ENCODE results near the gene ZBTB42. TPM values are rescaled to one million over a fixed set of nuclear protein-coding genes. Genes with fewer than 3 reads are reported as not detected.
A peak's percentile ranks its signal among the peaks of the same experiment; 100 is the strongest.

The ZBTB42 gene
- total RNA-seq, 1 donor from 2014 or later, result 6.1 TPM

GRCh38 chr14:104796687-104797081 lies 4.2 kb upstream of the ZBTB42 start:
- Mint-ChIP-seq H3K27ac (peak overlapping the region; percentile 58), H3K4me1 (ENCODE audit: low read depth) (peaks cover 30% of the 10 kb centered on the region), H3K36me3 (ENCODE audit: low read depth) (peaks cover 5% of the 10 kb centered on the region), H3K9me3 (no peaks in the 10 kb centered on the region), H3K27me3 (ENCODE audit: insufficient read depth) (peaks cover 10% of the 10 kb centered on the region), H3K4me3 (peak overlapping the region; percentile 75)
- intact Hi-C loops (cut with micrococcal nuclease), result loop anchor here (10.0 kb wide), 1 partner anchor 518 kb away; the partner anchor contains the start of gene PACS2
- no peak for DNase-seq (ENCODE audit: low spot score)

DNA sequence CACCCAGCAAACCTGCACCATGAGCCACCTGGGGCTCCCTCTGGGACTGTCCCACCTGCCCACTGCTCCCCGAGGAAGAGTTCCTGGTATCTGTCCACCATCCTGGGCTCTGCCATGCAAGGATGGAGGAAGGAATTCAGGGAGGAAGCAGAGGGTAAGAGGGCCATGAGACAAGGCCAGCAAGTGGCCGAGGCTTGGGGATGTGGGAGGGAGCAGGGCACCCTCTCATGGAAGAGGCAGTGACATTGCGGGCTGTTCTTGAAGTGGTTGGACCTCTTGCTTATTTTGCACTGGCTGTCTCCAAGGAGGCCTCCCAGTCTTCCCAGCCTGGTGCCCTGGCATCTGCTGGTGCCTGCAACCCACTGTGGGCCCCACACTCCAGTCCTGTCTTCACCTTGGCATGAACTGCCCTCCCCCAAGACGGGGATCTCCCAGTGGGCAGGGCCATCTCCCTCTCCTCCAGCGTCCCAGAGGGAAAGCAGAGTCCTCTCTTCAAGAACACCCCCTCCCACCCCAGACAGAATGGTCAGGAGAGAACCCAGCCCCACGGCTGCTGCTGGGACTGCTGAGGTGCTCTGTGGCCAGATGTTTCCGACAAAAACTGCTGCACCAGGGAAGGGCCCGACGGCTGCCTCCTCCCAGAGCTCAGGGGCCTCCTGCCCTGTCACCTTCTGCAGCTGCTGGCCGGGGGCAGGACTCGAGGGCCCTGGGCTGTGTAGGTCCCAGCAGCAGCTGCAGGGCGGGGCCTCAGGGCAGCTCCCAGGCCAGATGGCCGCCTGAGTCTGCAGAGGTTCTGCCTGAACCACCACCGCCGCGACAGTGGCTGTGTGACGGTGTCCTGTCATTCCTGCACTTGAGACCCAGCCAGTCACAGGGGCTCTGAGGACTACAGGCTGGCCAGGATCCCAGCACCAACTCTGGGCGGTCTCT lies 3.5 kb upstream of the ZBTB42 start:
- Mint-ChIP-seq H3K27ac (peak overlapping the region; percentile 23), H3K36me3 (ENCODE audit: low read depth) (peaks cover 5% of the 10 kb centered on the region), H3K9me3 (no peaks in the 10 kb centered on the region), H3K4me1 (ENCODE audit: low read depth) (peaks cover 30% of the 10 kb centered on the region), H3K4me3 (peak overlapping the region; percentile 75), H3K27me3 (ENCODE audit: insufficient read depth) (peaks cover 10% of the 10 kb centered on the region)
- no peak for DNase-seq (ENCODE audit: low spot score)
- intact Hi-C loops (cut with micrococcal nuclease), result loop anchor here (10.0 kb wide), 1 partner anchor 517 kb away; the partner anchor contains the start of gene PACS2

DNA sequence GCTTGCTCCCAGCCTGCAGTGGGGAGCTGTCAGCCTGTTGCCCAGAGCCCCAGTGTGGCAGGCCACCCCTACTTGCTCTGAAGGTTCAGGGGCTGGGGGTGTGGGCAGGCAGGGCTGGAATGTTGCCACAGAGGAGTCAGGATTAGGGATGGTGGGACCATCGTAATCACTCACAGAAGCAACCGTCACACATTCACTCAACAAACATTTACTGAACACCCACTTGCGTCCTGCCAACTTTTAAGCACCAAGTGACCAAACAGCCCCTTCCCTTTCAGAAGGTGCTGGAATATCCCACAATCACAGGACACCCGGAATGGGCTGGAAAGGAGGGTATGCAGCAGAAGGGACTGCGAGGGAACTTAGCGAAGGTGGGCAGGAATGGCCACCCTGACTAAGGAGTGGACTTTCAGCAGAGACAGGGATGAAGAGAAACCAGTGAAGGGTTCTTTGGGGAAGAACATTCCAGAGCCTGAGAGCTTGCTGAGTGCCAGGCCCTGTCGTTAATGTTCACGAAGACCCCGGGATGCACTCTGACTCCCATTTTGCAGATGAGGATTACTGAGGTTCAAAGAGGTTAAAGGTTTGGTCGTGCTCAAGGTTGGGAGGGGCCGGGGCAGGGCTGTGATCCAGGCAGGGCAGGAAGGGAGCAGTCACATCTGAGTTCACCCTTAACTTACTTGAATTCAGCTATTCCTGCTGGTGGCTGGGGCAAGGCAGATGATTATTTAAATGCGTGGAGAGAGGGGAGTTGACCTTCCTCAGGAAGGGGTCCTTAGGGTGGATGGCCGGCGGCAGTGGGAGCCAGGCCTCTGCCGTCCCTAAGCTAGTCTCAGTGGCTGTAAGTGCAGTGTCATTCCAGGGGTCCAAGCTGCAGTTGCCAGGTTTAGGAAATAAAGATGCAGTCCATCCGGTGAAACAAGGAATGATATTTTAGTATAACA lies 2.3 kb upstream of the ZBTB42 start:
- Mint-ChIP-seq H3K27me3 (ENCODE audit: insufficient read depth) (peaks cover 10% of the 10 kb centered on the region), H3K36me3 (ENCODE audit: low read depth) (peaks cover 3% of the 10 kb centered on the region), H3K27ac (peak overlapping the region; percentile 66), H3K9me3 (no peaks in the 10 kb centered on the region), H3K4me1 (ENCODE audit: low read depth) (peaks cover 27% of the 10 kb centered on the region), H3K4me3 (peak overlapping the region; percentile 61)
- DNase-seq (ENCODE audit: low spot score), result no peak
- intact Hi-C loops (cut with micrococcal nuclease), result loop anchor here (10.0 kb wide), 1 partner anchor 516 kb away; the partner anchor contains the start of gene PACS2

- Mint-ChIP-seq H3K4me1 (ENCODE audit: low read depth) (peaks cover 19% of the 10 kb centered on the region), H3K27ac (peak overlapping the region; percentile 66), H3K36me3 (ENCODE audit: low read depth) (peaks cover 2% of the 10 kb centered on the region), H3K9me3 (no peaks in the 10 kb centered on the region), H3K4me3 (peak overlapping the region; percentile 61), H3K27me3 (ENCODE audit: insufficient read depth) (peaks cover 10% of the 10 kb centered on the region)
- intact Hi-C loops (cut with micrococcal nuclease), result loop anchor here (1.0 to 10.0 kb wide), 4 partner anchors 27 to 515 kb away; partner anchors contain the start of gene PACS2
- DNase-seq (ENCODE audit: low spot score), result no peak
These were observed 1.5 kb upstream of the ZBTB42 start for GRCh38 chr14:104799244-104800014.

DNA sequence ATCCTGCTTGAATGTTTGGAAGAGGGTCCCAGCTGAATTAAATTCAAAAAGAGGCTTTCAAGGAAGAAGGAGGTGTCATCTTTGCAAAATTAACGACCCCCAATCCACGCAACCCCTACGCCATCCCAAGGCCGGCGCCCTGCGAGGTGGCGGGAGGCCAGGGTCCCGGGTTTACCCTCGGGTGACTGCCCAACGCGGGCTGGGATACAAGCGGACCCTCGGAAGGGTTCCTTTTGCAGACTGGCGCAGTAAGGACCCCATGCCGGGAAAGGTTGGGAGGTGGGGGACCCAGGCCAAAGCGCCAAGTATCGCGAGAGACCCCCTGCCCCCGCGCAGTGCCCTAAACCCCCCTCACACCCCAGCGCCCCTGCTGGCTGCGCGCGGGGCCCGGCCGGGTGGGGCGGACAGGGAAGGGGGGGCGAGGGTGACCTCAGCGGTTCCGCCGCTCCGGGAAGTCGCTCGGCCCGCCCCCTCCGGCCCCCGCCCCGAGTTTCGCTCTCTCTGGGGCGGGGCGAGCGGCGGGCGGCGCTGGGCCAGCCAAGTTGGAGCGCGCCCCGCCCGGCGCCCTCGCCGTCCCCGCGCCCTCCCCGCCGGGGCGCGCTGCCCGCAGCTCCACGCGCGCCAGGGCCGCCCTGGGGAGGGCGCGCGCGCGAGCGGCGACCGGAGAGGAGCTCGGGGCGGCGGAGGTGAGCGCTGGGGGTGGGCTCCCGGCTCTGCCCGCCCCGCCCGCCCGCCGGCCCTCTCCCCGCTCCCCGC lies 708 bp upstream of the ZBTB42 start:
- intact Hi-C loops (cut with micrococcal nuclease), result loop anchor here (1.0 kb wide), 3 partner anchors 26 to 48 kb away; no protein-coding TSS in a partner anchor
- Mint-ChIP-seq H3K27ac (peak overlapping the region; percentile 66), H3K9me3 (no peaks in the 10 kb centered on the region), H3K4me1 (ENCODE audit: low read depth) (peaks cover 16% of the 10 kb centered on the region), H3K27me3 (ENCODE audit: insufficient read depth) (peaks cover 10% of the 10 kb centered on the region), H3K4me3 (peak overlapping the region; percentile 61), H3K36me3 (ENCODE audit: low read depth) (no peaks in the 10 kb centered on the region)
- DNase-seq (ENCODE audit: low spot score), result peak; percentile 77

DNA sequence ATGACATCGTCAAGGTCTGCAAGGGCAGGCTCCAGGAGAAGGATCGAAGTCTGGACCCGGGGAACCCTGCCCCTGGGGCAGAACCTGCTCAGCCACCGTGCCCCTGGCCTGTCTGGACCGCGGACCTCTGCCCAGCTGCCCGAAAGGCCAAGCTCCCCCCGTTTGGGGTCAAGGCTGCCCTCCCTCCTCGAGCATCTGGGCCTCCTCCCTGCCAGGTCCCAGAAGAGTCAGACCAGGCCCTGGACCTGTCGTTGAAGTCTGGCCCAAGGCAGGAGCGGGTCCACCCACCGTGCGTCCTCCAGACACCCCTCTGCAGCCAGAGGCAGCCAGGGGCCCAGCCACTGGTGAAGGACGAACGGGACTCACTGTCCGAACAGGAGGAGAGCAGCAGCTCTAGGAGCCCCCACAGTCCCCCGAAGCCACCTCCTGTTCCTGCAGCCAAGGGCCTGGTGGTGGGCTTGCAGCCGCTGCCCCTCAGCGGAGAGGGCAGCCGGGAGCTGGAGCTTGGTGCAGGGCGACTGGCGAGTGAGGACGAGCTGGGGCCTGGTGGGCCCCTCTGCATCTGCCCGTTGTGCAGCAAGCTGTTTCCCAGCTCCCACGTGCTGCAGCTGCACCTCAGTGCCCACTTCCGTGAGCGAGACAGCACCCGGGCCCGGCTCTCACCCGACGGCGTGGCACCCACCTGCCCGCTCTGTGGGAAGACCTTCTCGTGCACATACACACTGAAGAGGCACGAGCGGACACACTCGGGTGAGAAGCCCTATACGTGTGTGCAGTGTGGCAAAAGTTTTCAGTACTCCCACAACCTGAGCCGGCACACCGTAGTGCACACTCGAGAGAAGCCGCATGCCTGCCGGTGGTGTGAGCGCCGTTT lies 856 bp downstream of the ZBTB42 start:
- no peaks in the 10 kb centered on the region for H3K9me3 Mint-ChIP-seq
- H3K4me1 Mint-ChIP-seq (ENCODE audit: low read depth), result peaks cover 11% of the 10 kb centered on the region
- peak overlapping the region; percentile 90 for H3K4me3 Mint-ChIP-seq
- intact Hi-C loops (cut with micrococcal nuclease), result no loop called here
- no peak for DNase-seq (ENCODE audit: low spot score)
- H3K27me3 Mint-ChIP-seq (ENCODE audit: insufficient read depth), result peaks cover 10% of the 10 kb centered on the region
- H3K36me3 Mint-ChIP-seq (ENCODE audit: low read depth), result no peaks in the 10 kb centered on the region
- H3K27ac Mint-ChIP-seq, result peak overlapping the region; percentile 84

DNA sequence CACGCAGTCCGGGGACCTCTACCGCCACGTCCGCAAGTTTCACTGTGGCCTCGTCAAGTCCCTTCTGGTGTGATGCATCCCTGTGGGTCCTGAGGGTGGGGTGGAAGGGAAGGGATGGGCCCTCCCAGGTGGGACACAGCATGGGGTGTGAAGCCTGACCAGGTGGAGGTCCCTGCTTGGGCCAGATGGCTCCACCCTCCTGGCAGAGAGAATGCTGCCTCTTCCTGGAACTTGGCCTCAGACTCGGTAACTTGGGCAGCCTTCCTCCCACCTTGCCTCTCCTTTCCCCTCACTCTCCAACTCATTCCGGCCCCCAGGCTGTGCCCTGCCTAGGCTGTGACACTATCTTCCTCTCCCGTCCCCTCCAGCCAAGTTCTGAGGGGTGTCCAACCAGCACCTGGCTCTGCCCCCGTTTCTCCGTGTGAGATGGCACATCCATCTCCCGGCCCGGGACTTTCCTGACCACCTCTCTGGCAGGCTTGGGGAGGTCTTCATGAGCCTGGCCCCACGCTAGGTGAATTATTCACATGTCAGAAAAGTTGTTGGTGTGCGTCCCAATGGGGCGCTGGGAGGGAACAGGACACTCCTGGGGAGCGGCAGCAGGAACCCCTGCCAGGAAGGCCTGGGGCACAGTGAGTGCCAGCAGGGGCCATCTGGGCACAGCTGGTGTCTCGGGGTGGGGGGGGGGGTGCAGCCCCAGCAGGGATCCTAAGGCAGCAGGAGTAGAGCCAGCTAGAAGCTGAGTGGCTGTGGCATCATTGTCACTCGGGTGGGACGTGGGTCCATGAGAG lies 1.7 kb downstream of the ZBTB42 start:
- no peak for DNase-seq (ENCODE audit: low spot score)
- Mint-ChIP-seq H3K36me3 (ENCODE audit: low read depth) (no peaks in the 10 kb centered on the region), H3K4me1 (ENCODE audit: low read depth) (peaks cover 11% of the 10 kb centered on the region), H3K27ac (no peak overlapping the region), H3K27me3 (ENCODE audit: insufficient read depth) (peaks cover 10% of the 10 kb centered on the region), H3K9me3 (no peaks in the 10 kb centered on the region), H3K4me3 (peak overlapping the region; percentile 65)
- intact Hi-C loops (cut with micrococcal nuclease), result no loop called here

- intact Hi-C loops (cut with micrococcal nuclease), result no loop called here
- Mint-ChIP-seq H3K27me3 (ENCODE audit: insufficient read depth) (peaks cover 9% of the 10 kb centered on the region), H3K4me1 (ENCODE audit: low read depth) (peaks cover 11% of the 10 kb centered on the region), H3K9me3 (no peaks in the 10 kb centered on the region), H3K36me3 (ENCODE audit: low read depth) (no peaks in the 10 kb centered on the region), H3K27ac (no peak overlapping the region), H3K4me3 (peak overlapping the region; percentile 11)
- DNase-seq (ENCODE audit: low spot score), result no peak
These were observed 2.5 kb downstream of the ZBTB42 start for GRCh38 chr14:104803280-104803911.

DNA sequence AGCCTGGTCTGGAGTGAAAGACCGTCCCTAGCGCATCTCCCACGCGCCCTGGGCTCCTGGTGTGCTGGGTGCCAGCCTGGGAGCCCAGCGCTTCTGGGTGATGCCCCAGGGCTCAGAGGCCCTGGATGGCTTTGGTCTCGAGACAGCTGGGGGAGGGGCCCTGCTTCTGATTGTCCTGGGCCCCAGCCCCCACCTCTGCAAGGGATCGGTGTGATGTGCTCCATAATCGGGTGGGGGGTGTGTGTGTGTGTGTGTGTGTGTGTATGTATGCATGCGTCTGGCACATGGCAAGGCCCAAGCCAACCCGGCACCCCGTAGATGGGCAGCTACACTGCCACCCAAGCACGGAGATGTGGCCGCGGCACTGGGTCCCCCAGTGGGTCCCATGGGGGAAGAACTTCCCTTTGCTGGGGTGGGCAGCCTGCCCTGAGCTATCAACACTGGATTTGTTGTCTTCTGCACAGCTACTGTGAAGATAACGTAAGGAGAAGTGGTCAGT lies 3.1 kb downstream of the ZBTB42 start:
- Mint-ChIP-seq H3K4me1 (ENCODE audit: low read depth) (peaks cover 5% of the 10 kb centered on the region), H3K4me3 (peak overlapping the region; percentile 11), H3K9me3 (no peaks in the 10 kb centered on the region), H3K36me3 (ENCODE audit: low read depth) (no peaks in the 10 kb centered on the region), H3K27me3 (ENCODE audit: insufficient read depth) (peaks cover 4% of the 10 kb centered on the region), H3K27ac (no peak overlapping the region)
- no peak for DNase-seq (ENCODE audit: low spot score)
- intact Hi-C loops (cut with micrococcal nuclease), result no loop called here
